ENCODE measurements around the gene SUSD4.

The SUSD4 gene

DNA sequence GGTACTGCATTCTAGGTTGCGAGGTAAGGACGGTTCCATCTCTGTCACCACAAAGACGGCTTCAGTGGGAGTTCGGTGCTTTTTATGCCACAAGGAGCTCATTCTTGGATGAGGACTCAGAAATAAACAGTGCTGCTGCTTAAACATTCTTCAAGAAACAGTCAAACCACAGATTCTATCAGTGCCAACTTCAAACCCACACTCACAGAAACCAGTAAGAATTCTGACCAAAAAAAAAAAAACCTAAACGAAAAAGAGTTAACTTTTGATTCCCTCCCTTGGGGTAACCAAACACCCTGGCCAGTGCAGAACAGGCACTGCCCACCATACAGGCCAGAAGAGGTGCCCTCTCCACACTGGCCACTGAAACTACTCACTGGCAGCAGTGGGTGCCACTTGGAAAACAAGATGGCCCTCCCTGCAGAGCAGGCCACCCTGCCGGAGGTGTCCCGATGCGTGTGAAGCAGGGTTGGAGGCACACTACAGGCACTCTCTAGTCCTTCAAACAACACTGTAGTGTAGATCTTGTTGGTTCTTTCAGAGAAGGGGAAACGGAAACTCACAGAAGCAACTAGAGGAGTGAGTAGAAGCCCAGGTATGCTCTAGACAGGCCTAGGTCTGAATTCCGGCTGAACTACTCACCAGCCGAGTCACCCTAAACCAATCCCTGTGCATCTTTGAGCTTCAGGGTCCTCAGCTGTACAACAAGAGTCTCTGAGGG lies 133.7 kb downstream of the SUSD4 start:
- DNase-seq (ENCODE audit: low spot score), result no peak

DNA sequence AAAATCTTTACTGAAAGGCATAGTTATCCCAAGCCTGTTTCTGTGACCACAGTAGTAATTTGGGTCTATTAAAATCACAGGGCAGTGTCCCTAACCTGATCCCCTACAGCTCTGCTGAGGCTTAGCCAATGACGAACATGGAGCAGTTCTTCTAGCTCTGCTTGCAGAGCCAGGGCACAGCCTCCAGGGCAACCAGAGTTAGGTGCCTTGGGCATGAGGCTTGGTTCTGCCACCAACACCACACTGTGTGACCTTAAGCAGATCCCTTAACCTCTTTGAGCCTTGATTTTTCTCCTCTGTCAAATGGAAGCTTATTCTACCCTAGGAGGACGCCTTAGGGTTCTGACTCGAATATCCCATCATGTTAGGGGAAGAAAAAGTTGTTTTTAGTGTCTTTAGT lies 134.2 kb downstream of the SUSD4 start:
- no peak for DNase-seq (ENCODE audit: low spot score)

DNA sequence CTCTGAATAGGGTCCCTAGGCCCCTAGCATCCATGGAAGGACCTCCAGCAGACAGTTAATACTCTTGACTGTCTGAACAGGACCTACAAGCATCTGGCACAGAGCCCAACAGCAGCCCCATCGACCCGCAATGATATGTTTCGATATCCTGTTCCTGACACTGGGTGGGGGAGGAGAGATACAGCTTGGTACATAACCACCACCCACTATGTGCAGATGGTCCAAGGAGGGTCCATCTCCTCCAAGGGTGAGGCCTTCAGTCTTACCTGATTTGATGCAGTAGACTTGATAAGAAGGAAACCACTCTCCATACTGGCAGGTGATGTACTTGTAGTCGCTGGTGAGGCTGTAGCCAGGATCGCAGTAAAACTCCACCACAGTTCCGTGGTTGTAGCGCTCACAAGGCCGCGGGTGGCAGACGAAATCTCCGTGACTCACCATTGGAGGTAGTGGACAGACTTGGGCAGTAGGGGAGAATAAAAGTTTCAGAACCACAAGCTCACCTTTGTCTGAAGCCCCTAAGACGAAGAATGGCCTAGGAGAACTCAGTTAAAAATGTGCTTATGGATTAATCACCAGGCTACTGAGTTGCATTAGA lies 134.9 kb downstream of the SUSD4 start:
- DNase-seq (ENCODE audit: low spot score), result no peak

DNA sequence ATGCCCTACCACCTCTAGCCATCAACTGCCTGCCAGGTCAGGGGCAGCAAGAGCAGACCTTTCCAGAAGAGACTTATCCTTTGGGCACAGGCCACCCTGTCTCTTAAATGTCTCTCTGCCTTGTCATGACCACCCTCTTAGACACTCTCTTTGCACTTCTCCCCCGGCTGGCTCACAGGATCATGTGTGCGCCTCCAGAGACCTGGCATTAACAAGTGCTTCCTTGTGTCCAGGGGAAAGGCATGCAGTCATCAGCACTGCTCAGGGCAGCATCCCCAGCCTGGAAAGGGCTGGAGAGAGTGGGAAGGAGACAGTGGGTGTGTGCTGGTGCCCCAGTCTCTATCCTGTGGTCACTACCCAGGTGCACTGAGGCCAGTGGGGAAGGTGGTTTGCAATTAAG lies 135.8 kb downstream of the SUSD4 start:
- no peak for DNase-seq (ENCODE audit: low spot score)

- no peak for DNase-seq (ENCODE audit: low spot score)
Measured at GRCh38 chr1:223227486-223228196, 136.3 kb downstream of the SUSD4 start.

DNA sequence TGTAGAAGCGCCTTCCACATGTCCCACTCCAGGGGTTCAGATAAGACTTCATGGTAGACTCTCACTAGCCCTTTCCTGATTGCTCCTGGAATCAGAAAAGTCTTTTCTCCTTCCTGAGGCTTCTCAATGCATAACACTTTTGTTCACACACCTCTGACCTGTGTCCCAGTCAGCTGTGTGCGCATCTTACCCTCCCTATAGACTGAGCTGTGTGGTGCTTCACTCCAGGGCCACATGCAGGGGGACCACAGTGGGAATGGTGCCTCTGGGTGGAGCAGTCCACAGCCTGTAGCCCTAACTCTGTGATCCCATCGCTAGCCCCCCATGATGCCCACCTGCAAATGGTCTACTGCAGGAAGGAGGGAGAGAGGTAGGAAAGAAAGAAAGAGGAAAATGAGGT lies 136.9 kb downstream of the SUSD4 start:
- no peak for DNase-seq (ENCODE audit: low spot score)

- DNase-seq (ENCODE audit: low spot score), result no peak
Measured at GRCh38 chr1:223226271-223226670, 137.7 kb downstream of the SUSD4 start.

DNA sequence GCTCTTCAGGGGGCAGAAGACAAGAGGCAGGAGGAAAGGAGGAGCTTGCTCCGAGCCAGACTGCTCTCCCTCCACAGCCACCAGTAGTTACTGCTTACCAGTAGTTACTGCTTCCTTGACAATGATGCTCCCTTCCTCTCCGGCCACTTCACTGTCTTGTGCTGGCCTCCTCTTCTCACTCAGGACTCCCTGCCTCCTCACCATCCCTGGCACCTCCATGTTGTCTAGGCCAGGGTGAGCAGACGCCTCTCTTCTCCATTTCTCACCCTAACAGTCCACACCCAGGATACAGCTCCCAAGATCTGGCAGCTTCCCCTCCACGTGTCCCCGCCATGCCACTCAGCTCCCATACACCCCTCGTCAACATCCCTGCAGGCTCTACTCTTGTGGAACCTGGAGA lies 138.5 kb downstream of the SUSD4 start:
- no peak for DNase-seq (ENCODE audit: low spot score)

- DNase-seq (ENCODE audit: low spot score), result no peak
Measured at GRCh38 chr1:223225061-223225460, 138.9 kb downstream of the SUSD4 start.

- no peak for DNase-seq (ENCODE audit: low spot score)
Measured at GRCh38 chr1:223224465-223224864, 139.5 kb downstream of the SUSD4 start.

DNA sequence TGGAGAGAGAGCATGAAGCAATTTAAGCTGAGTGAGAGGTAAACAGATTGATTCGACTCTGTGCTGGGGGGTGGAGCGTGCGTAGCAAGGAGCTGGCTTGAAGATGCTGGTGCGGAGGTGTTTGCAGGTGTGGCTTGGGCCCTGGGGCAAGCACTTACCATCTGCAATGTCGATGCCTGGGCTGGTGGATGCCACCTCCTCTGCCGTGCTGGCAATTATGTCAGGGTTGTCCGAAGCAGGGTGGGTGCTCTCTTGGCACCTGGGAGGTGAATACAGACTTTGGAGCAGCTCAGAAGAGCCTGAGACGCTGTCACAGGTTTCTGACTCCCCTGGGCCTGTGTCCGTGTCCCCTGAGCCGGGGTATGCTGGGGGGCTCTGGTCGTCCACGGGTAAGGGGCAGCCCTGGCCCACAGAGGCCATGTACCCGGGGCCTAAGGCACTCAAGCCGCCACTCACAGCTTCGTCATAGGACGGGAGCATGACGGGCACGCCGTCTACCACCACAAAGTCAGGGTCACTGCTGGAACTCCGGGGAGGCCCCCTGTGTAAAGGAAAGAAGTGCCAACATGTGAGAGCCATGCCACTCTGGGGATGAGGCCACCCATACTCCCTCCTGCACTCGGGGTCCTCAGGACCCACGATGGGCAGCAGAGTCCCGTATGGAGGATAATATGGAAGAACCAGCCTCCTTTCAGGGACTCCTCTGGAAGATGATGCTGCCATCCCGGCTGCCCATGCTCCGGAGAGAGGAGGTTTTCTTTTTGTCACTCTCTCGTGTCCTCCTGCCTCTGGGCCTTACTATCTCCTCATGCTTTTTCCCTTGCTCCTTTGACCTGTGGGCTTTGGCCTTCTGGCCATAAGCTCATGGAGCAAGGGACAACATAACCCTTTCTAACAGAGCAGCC lies 140.6 kb downstream of the SUSD4 start:
- no peak for DNase-seq (ENCODE audit: low spot score)

GRCh38 chr1:223222377-223222776 lies 141.6 kb downstream of the SUSD4 start:
- no peak for DNase-seq (ENCODE audit: low spot score)

- no peak for DNase-seq (ENCODE audit: low spot score)
Measured at GRCh38 chr1:223221686-223222085, 142.3 kb downstream of the SUSD4 start.

DNA sequence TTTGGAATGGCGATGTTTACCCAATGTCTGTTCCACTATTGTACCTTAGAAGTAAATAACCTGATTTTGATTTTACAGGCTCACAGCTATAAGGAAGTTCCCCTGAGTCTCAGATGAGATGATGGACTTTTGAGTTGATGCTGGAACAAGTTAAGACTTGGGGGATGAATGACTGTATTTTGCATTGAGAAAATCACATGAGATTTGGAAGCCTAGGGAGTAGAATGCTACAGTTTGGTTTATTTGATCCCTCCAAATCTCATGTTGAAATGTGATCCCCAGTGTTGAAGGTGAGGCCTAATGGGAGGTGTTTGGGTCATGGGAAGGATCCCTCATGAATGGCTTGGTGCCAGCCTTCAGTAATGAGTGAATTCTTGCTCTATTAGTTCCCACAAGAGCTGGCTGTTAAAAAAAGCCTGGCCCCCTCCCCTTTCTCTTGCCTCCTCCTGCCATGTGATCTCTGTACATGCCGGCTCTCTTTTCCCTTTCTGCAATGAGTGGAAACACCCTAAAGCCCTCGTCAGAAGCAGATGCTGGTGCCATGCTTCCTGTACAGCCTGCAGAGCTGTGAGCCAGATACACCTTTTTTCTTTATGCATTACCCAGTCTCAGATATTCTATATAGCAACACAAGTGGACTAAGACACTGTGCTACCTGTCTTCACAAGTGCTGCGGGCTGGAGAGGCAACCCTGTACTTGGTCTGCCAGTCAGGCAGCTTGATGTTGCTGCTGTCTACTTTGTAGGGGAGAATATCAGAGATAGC lies 143.9 kb downstream of the SUSD4 start:
- no peak for DNase-seq (ENCODE audit: low spot score)

- DNase-seq (ENCODE audit: low spot score), result no peak
Measured at GRCh38 chr1:223219318-223219635, 144.7 kb downstream of the SUSD4 start.

- DNase-seq (ENCODE audit: low spot score), result no peak
Measured at GRCh38 chr1:223217781-223218180, 146.2 kb downstream of the SUSD4 start.

- no peak for DNase-seq (ENCODE audit: low spot score)
Measured at GRCh38 chr1:223216531-223217205, 147.3 kb downstream of the SUSD4 start.

DNA sequence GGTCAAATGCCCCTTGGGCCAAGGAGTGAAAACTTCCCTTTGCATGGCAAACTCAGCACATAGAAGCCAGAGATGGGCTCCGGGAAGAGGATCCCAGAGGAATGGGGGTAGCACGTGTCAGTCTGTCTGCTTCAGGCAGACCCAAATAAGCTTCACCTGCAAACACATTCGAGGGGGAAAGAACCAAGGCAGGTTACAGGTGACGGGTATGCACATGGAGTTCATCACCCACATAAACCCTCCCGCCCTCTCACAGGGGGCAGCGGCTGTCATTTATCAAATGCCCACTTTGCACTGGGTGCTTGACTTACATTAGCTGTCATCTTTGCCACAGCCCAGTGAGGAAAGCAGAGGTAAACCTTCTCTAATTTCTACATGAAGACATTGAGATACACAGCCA lies 147.9 kb downstream of the SUSD4 start:
- DNase-seq (ENCODE audit: low spot score), result no peak

DNA sequence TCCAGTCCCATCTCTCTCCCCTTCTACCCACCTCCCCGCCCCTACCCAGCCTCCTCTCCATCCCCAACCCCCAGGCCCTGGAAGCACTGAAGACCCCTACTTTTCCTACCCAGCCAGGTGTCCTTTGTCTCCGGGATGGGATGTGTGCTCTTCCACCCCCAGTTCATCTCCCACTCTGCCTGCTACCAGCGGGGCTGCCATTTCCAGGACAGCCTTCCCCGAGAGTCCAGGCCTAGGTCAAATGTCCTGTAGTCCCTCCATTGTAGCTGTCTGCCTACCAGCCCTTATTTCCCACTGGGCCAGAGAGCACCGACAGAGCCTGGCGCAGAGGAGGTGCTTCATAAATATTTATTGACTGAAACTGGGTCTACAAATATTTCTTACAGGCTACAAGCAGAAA lies 148.9 kb downstream of the SUSD4 start:
- no peak for DNase-seq (ENCODE audit: low spot score)

GRCh38 chr1:223214261-223214807 lies 149.6 kb downstream of the SUSD4 start:
- DNase-seq (ENCODE audit: low spot score), result no peak

- no peak for DNase-seq (ENCODE audit: low spot score)
Measured at GRCh38 chr1:223212441-223212840, 151.5 kb downstream of the SUSD4 start.
